Gastrocnemius medialis (tissue), 4 donors: ENCODE data around the gene PLPPR1. TPM values are rescaled to one million over a fixed set of nuclear protein-coding genes. Genes with fewer than 3 reads are reported as not detected.

Experiments
- ATAC-seq, 2 donors: fragments of 150-250 bp; one replicate each; pipeline ENCODE4 v1.9.1; 2016
- DNase-seq, 2 donors: peaks; one replicate each; pipeline ENCODE4 v3.0.0-alpha.2; 2019
- H3K27ac ChIP-seq, 4 donors: fragments of 200-600 bp; sonication (generic); 1 replicate in 1 of 4; 2 replicates in 3 of 4; pipeline ENCODE4 v1.5.1; 2016 to 2018; ENCODE audit warnings: mild to moderate bottlenecking in 2 of 4, moderate library complexity in 1 of 4
- H3K27me3 ChIP-seq, 3 donors: fragments of 200-600 bp; sonication (generic) in 2 of 3; 1 replicate in 1 of 3; 2 replicates in 2 of 3; pipeline versions ENCODE4 v1.5.1 to v1.6.0; 2016 to 2019; ENCODE audit warnings: mild to moderate bottlenecking in 1 of 3, moderate library complexity in 1 of 3
- H3K36me3 ChIP-seq, 2 donors: fragments of 200-600 bp; sonication (generic) in 1 of 2; one replicate each; pipeline ENCODE4 v1.5.1; 2017 to 2018
- H3K4me1 ChIP-seq, 2 donors: fragments of 200-600 bp; sonication (generic) in 1 of 2; one replicate each; pipeline ENCODE4 v1.5.1; 2016 to 2017; ENCODE audit warnings: mild to moderate bottlenecking in 2 of 2
- H3K4me3 ChIP-seq, 4 donors: fragments of 200-600 bp; sonication (generic) in 3 of 4; 1 replicate in 1 of 4; 2 replicates in 3 of 4; pipeline ENCODE4 v1.5.1; 2016 to 2019; ENCODE audit warnings: mild to moderate bottlenecking in 2 of 4
- H3K9me3 ChIP-seq, 3 donors: fragments of 200-600 bp; sonication (generic) in 2 of 3; 1 replicate in 1 of 3; 2 replicates in 2 of 3; pipeline ENCODE4 v1.5.1; 2016 to 2019
- POLR2A ChIP-seq, 2 donors: fragments of 450-650 bp; IDR thresholded peaks; one replicate each; pipeline ENCODE4 v1.6.1; 2017; ENCODE audit warnings: antibody characterized with exemption in 2 of 2, mild to moderate bottlenecking in 2 of 2, moderate library complexity in 2 of 2
- in situ Hi-C, 4 donors: fragments of 200-750 bp; cut with MboI; loops; one replicate each; pipeline versions ENCODE4 v1.15.0 to v1.8.0; 2017; ENCODE audit warnings: low sequenced_read_pairs in 4 of 4
- intact Hi-C: fragments of 100-400 bp; cut with DNase I; formaldehyde crosslinking; loops from one replicate; pipeline ENCODE4 v1.15.1; 2023; ENCODE audit warnings: low total_unique reads
- total RNA-seq, 4 donors: library from RNA; depleted of rRNA; stranded (reverse); fragments of >200 nt; gene quantifications; one replicate each; pipeline versions ENCODE4 v1.1.0 to v1.2.3, GENCODE V29; 2016
- TF ChIP-seq, protein P1 (sequence below), 5 experiments: fragments of 450-650 bp in 3 of 5; fragments of 200-600 bp in 2 of 5; sonication (generic) in 2 of 5; IDR thresholded peaks in 4 of 5; conservative IDR thresholded peaks in 1 of 5; 1 replicate in 4 of 5; 2 replicates in 1 of 5; pipeline ENCODE4 v1.5.1; 2016 to 2019; ENCODE audit warnings: antibody characterized with exemption in 5 of 5, mild to moderate bottlenecking in 3 of 5, moderate library complexity in 3 of 5

The PLPPR1 gene
- total RNA-seq, 4 donors from 2014 or later, result not detected

DNA sequence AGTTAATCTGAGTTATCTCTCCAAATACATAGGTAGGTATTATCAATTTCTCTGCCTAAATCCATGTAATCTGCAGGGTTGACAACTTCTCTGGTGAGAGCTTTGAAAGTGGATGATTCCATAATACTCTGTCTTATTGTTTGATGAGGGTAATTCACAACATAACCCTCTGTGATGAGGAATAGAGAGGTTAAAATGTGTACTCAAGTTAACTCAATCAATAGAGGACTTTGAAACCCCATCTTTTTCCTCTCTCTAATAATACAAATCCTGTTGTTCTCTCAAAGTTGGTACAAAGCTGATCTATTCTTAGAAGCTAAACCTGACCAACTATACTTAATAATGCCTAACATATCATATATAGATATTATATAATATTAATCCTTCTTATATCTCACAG, 100.1 kb downstream of the PLPPR1 start:
- in situ Hi-C loops (no loop called here), intact Hi-C loops (no loop called here)
- Histone ChIP-seq H3K9me3 (no peaks in the 10 kb centered on the region), H3K4me1 (no peaks in the 10 kb centered on the region), H3K36me3 (no peaks in the 10 kb centered on the region), H3K4me3 (no peak overlapping the region), H3K27ac (no peak overlapping the region), H3K27me3 (no peaks in the 10 kb centered on the region)
- no peak for TF ChIP-seq POLR2A (IDR thresholded peaks at IDR 0.05)
- ATAC-seq (no peak), DNase-seq (no peak)

DNA sequence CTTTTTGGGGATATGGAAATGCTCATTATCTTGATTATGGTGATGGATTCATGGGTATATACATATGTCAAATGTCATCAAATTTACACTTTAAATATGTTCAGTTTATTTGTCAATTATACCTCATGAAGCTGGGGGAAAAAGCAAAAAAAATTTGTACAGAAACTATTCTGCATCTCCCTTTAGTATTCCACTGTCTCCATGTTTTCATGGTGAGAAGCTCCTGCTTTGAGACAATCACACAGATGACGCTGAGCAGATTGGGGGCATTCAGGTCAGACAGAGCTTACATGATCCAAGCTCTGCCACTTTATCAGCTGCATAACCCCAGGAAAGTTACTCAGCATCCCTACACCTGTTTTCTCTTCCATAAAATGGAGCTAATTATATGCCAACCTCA, 101.5 kb downstream of the PLPPR1 start:
- Histone ChIP-seq H3K4me3 (no peak overlapping the region), H3K27ac (no peak overlapping the region), H3K9me3 (no peaks in the 10 kb centered on the region), H3K27me3 (no peaks in the 10 kb centered on the region), H3K36me3 (no peaks in the 10 kb centered on the region), H3K4me1 (no peaks in the 10 kb centered on the region)
- DNase-seq (no peak), ATAC-seq (no peak)
- TF ChIP-seq, protein P1, sequence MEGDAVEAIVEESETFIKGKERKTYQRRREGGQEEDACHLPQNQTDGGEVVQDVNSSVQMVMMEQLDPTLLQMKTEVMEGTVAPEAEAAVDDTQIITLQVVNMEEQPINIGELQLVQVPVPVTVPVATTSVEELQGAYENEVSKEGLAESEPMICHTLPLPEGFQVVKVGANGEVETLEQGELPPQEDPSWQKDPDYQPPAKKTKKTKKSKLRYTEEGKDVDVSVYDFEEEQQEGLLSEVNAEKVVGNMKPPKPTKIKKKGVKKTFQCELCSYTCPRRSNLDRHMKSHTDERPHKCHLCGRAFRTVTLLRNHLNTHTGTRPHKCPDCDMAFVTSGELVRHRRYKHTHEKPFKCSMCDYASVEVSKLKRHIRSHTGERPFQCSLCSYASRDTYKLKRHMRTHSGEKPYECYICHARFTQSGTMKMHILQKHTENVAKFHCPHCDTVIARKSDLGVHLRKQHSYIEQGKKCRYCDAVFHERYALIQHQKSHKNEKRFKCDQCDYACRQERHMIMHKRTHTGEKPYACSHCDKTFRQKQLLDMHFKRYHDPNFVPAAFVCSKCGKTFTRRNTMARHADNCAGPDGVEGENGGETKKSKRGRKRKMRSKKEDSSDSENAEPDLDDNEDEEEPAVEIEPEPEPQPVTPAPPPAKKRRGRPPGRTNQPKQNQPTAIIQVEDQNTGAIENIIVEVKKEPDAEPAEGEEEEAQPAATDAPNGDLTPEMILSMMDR (IDR thresholded peaks at IDR 0.05 in 4 of 5, conservative IDR thresholded peaks at IDR 0.05 in 1 of 5), result no peak
- TF ChIP-seq POLR2A (IDR thresholded peaks at IDR 0.05), result no peak
- intact Hi-C loops (no loop called here), in situ Hi-C loops (no loop called here)

DNA sequence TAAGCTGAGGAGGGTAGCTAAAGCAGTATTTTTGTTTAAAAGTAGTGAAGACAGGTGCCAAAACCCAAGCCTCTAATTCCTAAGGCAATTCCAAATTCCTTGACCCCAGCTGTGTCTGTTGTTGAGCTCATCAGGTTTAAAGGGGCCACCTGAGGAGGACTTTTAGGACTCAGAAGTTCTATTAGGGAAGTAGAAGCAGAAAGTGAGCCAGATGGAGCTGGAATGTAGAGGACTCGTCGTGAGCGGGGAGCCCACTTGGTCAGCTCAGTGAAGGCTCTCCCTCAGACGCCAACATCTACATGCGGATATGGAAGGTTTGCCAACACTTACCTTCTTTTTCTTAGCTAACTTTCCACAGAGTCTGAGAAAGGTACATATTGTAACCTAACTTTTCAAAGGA, 102.8 kb downstream of the PLPPR1 start:
- Histone ChIP-seq H3K27me3 (no peaks in the 10 kb centered on the region), H3K9me3 (no peaks in the 10 kb centered on the region), H3K4me3 (no peak overlapping the region), H3K36me3 (no peaks in the 10 kb centered on the region), H3K4me1 (no peaks in the 10 kb centered on the region), H3K27ac (no peak overlapping the region)
- TF ChIP-seq, protein P1 (IDR thresholded peaks at IDR 0.05 in 4 of 5, conservative IDR thresholded peaks at IDR 0.05 in 1 of 5), result no peak
- no peak for TF ChIP-seq POLR2A (IDR thresholded peaks at IDR 0.05)
- intact Hi-C loops (no loop called here), in situ Hi-C loops (no loop called here)
- DNase-seq (no peak), ATAC-seq (no peak)

DNA sequence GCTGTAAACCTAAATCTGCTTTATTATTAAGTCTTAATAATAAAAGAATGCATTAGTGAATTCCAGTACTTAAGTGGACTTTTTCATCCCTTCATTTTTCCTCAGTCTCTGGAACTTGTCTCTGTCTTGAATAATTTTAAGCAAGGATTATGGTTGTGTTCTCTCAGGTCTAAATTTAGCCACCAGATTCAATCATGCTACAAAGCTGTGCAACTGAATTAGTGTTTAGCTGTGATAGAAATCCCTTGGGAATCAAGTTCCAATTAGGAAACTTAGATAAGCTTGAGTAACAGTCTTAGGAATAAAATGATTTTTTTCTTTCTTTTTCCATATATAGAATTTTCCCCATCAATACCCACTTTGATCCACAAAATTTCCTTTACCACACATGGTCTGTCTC, 104.3 kb downstream of the PLPPR1 start:
- Histone ChIP-seq H3K27ac (no peak overlapping the region), H3K36me3 (no peaks in the 10 kb centered on the region), H3K9me3 (no peaks in the 10 kb centered on the region), H3K27me3 (no peaks in the 10 kb centered on the region), H3K4me1 (no peaks in the 10 kb centered on the region), H3K4me3 (no peak overlapping the region)
- intact Hi-C loops, result no loop called here
- DNase-seq, result no peak
- ATAC-seq, result no peak
- in situ Hi-C loops, result no loop called here
- TF ChIP-seq POLR2A (IDR thresholded peaks at IDR 0.05), result no peak
- TF ChIP-seq, protein P1 (IDR thresholded peaks at IDR 0.05 in 4 of 5, conservative IDR thresholded peaks at IDR 0.05 in 1 of 5), result no peak

DNA sequence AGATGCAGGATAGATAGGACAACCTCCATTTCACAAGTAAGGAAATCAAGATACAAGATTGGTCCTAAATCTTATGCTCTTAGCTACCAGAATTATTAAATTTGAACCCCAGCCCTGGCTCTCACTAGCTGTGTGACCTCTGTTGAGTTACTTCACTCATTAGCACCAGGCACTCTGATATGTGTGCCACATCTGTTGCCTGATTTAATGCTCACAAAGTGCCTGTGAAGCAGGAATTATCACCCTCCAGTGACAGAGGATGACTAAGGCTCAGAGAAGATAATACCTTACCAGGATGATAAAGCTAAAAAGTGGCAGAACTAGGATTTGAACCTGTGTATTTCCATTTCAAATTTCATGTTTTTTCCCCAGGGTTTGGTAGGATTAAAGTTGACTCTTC, 110.0 kb downstream of the PLPPR1 start:
- ATAC-seq, result no peak
- Histone ChIP-seq H3K27ac (no peak overlapping the region), H3K9me3 (no peaks in the 10 kb centered on the region), H3K36me3 (no peaks in the 10 kb centered on the region), H3K27me3 (no peaks in the 10 kb centered on the region), H3K4me1 (no peaks in the 10 kb centered on the region), H3K4me3 (no peak overlapping the region)
- in situ Hi-C loops, result no loop called here
- DNase-seq, result no peak
- TF ChIP-seq POLR2A (IDR thresholded peaks at IDR 0.05), result no peak
- TF ChIP-seq, protein P1 (IDR thresholded peaks at IDR 0.05 in 4 of 5, conservative IDR thresholded peaks at IDR 0.05 in 1 of 5), result no peak
- intact Hi-C loops, result no loop called here
